VCaP (cell line): ENCODE measurements around the gene MC3R.

ENCODE experiments used
- H3K27ac ChIP-seq: fragments of 450-650 bp; 2 replicates; pipeline ENCODE4 v1.5.1; 2017
- CTCF ChIP-seq: fragments of 450-650 bp; conservative IDR thresholded peaks from 2 replicates; pipeline ENCODE4 v1.5.1; 2017; ENCODE audit warnings: mild to moderate bottlenecking, moderate library complexity

MC3R gene

GRCh38 chr20:56274156-56274555 is 25.6 kb downstream of the MC3R start:
- TF ChIP-seq CTCF, result no peak

GRCh38 chr20:56278196-56278595 is 29.7 kb downstream of the MC3R start:
- no peak overlapping the region for H3K27ac ChIP-seq
- TF ChIP-seq CTCF, result no peak

More at GRCh38 chr20:56274156-56274555, 25.6 kb downstream of the MC3R start:
- H3K27ac ChIP-seq, result no peak overlapping the region

- TF ChIP-seq CTCF, result no peak
- no peak overlapping the region for H3K27ac ChIP-seq
Measured at GRCh38 chr20:56285496-56285895, 37.0 kb downstream of the MC3R start.

- no peak for TF ChIP-seq CTCF
- H3K27ac ChIP-seq, result no peak overlapping the region
Measured at GRCh38 chr20:56289652-56290051, 41.1 kb downstream of the MC3R start.

GRCh38 chr20:56299362-56299761 is 50.8 kb downstream of the MC3R start:
- no peak overlapping the region for H3K27ac ChIP-seq

More at GRCh38 chr20:56299362-56299761, 50.8 kb downstream of the MC3R start:
- no peak for TF ChIP-seq CTCF
